Lower leg skin (tissue), 4 donors: ENCODE data around the gene NR3C2. TPM values are rescaled to one million over a fixed set of nuclear protein-coding genes. Genes with fewer than 3 reads are reported as not detected.

Source experiments
- DNase-seq, 2 donors: peaks; one replicate each; pipeline ENCODE4 v3.0.0-alpha.2; 2019; ENCODE audit warnings: low spot score in 2 of 2
- H3K4me3 ChIP-seq: fragments of 200-600 bp; sonication (generic); 2 replicates; pipeline ENCODE4 v1.5.1; 2017; ENCODE audit warnings: mild to moderate bottlenecking, low read depth; ENCODE audit not compliant: poor library complexity, severe bottlenecking
- POLR2A ChIP-seq, 2 donors: fragments of 450-650 bp; IDR thresholded peaks; one replicate each; pipeline ENCODE4 v1.6.1; 2016 to 2017; ENCODE audit warnings: antibody characterized with exemption in 2 of 2, mild to moderate bottlenecking in 1 of 2, moderate library complexity in 1 of 2
- WGBS, 2 donors: methylation state at CpG; one replicate each; pipeline ENCODE4 v1.1.5; 2018; 5-methylcytosine and 5-hydroxymethylcytosine counted together
- intact Hi-C: fragments of 100-400 bp; cut with DNase I; formaldehyde crosslinking; loops from one replicate; pipeline ENCODE4 v1.15.0; 2023; ENCODE audit warnings: low total_unique reads
- total RNA-seq, 4 donors: library from RNA; depleted of rRNA; stranded (reverse); fragments of >200 nt; gene quantifications; one replicate each; pipeline ENCODE4 v1.1.0, GENCODE V29; 2016
- TF ChIP-seq, protein P1 (sequence below), 3 donors: fragments of 450-650 bp; IDR thresholded peaks; one replicate each; pipeline ENCODE4 v1.5.1; 2016; ENCODE audit warnings: antibody characterized with exemption in 3 of 3, mild to moderate bottlenecking in 3 of 3, moderate library complexity in 2 of 3

NR3C2 gene
- total RNA-seq, 4 donors from 2014 or later, result 9.7 to 21.3 (median 10.6) TPM

DNA sequence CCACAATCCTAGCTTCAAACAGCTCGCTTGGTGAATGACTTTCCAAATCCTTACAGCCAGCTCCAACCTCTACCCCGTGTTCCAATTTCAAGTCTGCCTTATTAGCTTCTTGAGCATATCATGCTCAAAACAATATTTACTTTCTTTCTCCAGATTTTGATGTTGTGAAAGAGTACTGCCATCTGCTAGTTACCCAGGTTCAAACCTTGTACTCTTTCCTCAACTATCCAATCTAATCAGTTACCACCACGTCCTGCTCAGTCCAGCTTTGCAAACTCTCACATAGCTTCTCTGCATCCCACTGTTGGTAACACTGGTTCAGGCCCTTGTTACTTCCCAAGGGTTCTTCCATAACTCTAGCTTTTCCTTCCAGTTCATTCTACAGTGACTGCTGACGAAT, 179.1 kb downstream of the NR3C2 start:
- WGBS, 2 donors, result 92 to 96% methylated on average over 4 of the region's 4 CpGs
- no peak for TF ChIP-seq POLR2A (IDR thresholded peaks at IDR 0.05)
- TF ChIP-seq, protein P1, sequence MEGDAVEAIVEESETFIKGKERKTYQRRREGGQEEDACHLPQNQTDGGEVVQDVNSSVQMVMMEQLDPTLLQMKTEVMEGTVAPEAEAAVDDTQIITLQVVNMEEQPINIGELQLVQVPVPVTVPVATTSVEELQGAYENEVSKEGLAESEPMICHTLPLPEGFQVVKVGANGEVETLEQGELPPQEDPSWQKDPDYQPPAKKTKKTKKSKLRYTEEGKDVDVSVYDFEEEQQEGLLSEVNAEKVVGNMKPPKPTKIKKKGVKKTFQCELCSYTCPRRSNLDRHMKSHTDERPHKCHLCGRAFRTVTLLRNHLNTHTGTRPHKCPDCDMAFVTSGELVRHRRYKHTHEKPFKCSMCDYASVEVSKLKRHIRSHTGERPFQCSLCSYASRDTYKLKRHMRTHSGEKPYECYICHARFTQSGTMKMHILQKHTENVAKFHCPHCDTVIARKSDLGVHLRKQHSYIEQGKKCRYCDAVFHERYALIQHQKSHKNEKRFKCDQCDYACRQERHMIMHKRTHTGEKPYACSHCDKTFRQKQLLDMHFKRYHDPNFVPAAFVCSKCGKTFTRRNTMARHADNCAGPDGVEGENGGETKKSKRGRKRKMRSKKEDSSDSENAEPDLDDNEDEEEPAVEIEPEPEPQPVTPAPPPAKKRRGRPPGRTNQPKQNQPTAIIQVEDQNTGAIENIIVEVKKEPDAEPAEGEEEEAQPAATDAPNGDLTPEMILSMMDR (IDR thresholded peaks at IDR 0.05), result no peak
- H3K4me3 ChIP-seq, result no peak overlapping the region
- intact Hi-C loops, result no loop called here
- DNase-seq, result no peak

DNA sequence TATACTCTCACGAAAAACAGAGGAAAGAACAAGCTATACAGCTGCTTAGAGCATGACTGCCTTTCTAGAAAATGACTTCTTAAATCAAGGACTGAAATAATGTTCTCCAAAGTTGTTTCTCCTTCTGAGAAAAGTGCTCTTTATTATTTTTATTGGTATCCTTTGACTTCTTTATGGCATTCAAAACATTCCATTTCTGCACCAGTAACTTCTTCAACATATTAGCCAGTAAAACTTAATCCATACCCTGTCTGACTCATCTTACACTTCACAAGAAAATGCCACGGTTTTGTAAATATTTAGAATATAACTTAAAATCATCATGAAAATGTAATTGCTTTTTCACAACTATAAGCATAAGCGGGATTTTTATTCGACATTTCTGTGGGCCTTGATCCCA, 180.4 kb downstream of the NR3C2 start:
- TF ChIP-seq, protein P1 (IDR thresholded peaks at IDR 0.05), result no peak
- no peak for TF ChIP-seq POLR2A (IDR thresholded peaks at IDR 0.05)
- 74 to 80% methylated on average over 4 of the region's 4 CpGs for WGBS, 2 donors
- intact Hi-C loops, result no loop called here
- DNase-seq, result no peak
- no peak overlapping the region for H3K4me3 ChIP-seq

DNA sequence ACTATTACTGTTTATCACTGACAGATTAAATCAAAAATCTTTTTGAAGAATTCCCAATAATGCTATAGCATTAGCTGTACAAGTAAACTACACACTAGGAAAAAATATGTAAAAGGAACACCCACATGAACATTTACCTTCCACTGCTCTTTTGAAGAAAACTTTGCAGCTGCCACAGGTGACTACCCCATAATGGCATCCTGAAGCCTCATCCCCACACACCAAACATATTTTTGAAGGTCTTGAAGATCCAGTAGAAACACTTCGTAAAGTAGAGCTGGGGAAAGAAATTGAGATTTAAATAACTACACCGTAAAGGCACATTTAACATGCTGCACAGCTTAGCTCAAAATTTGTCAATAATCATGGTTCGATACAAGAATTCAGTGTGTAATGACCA, 182.4 kb downstream of the NR3C2 start:
- WGBS, 2 donors, result 92 to 95% methylated on average over 3 of the region's 3 CpGs
- no peak for DNase-seq
- TF ChIP-seq, protein P1 (IDR thresholded peaks at IDR 0.05), result no peak
- no peak for TF ChIP-seq POLR2A (IDR thresholded peaks at IDR 0.05)
- H3K4me3 ChIP-seq, result no peak overlapping the region
- intact Hi-C loops, result no loop called here

DNA sequence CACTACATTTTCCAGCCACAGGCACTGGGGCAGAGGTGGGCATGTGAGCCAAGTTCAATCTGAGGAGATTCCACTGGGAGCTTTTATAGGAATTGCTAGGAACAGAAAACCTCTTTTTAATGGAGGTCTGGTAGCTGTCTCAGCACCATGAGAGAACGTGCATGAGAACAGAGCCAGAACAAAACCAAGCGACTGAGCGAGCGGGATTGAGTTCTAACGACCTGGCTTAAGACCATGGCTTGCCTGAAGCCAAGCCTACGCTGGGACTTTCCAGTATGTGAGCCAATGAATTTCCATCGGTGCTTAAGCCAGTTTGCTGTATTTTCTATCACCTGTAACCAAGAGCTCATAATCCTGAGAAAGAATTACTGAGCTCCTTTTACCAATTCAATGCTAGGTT, 183.7 kb downstream of the NR3C2 start:
- intact Hi-C loops, result no loop called here
- TF ChIP-seq, protein P1 (IDR thresholded peaks at IDR 0.05), result no peak
- TF ChIP-seq POLR2A (IDR thresholded peaks at IDR 0.05), result no peak
- DNase-seq, result no peak
- H3K4me3 ChIP-seq, result no peak overlapping the region
- whole genome bisulfite sequencing, 2 donors, result 47 to 48% methylated on average over 7 of the region's 7 CpGs

DNA sequence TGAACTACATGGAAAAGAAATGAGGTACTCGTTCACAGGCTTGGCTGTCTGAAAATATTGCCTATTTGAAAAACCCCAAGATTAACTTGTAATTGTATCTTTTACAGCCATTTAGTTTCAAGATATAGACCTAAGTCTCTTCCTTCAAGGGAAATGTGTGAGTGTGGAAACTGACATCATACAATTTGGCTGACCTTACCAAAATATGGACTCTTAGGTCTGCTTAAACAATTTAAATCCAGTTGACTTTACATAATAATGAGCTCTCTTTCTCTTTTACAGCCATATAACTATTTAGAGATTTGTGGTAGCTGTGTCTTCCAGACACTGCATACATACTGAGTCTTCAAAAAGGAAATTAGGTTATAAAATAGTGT, 186.9 kb downstream of the NR3C2 start:
- no peak overlapping the region for H3K4me3 ChIP-seq
- DNase-seq, result no peak
- intact Hi-C loops, result no loop called here
- no peak for TF ChIP-seq POLR2A (IDR thresholded peaks at IDR 0.05)
- TF ChIP-seq, protein P1 (IDR thresholded peaks at IDR 0.05), result no peak
- 91 to 92% methylated on average over 1 of the region's 1 CpG for WGBS, 2 donors

DNA sequence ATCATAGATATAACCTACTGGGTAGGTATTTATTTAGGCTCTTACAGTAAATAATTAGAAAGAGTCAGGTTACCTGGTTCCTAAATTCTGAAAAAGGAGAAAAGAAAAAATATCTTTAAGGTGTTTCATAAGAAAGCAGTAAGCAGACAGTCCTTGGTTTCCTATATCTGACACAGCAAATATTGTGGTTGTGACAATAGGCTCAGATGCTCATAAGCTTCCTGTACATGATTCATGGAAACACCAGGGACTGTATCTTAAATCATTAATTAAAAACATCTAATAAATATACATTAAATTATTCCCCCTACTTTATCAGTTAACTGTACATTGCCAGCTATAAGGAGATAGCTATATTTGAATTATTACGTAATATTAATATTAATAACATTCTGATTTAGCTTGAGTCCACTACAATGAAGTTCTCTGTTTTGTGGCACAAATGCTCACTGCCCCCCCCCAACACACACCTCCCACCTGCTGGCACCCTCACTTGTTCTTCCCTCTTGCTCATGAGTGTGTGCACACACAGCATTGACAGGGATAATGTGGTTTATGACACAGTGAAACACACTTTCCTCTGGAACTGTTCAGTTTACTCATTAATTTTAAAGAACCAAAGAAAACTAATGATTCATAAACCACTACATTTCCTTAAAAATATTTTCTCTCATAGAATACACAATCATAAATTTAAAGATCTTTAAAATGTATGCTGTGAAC, 187.4 kb downstream of the NR3C2 start:
- H3K4me3 ChIP-seq, result no peak overlapping the region
- intact Hi-C loops, result no loop called here
- 89 to 100% methylated on average over 1 of the region's 1 CpG for WGBS, 2 donors

More for the DNA sequence above, 187.4 kb downstream of the NR3C2 start:
- TF ChIP-seq, protein P1 (IDR thresholded peaks at IDR 0.05), result no peak
- no peak for TF ChIP-seq POLR2A (IDR thresholded peaks at IDR 0.05)
- DNase-seq, result no peak
